ENCODE data around the gene ADAMTSL1. TPM values are rescaled to one million over a fixed set of nuclear protein-coding genes. Genes with fewer than 3 reads are reported as not detected.

Gene ADAMTSL1
- total RNA-seq, 4 donors from 2014 or later, result 2.8 to 26.4 (median 9.4) TPM

DNA sequence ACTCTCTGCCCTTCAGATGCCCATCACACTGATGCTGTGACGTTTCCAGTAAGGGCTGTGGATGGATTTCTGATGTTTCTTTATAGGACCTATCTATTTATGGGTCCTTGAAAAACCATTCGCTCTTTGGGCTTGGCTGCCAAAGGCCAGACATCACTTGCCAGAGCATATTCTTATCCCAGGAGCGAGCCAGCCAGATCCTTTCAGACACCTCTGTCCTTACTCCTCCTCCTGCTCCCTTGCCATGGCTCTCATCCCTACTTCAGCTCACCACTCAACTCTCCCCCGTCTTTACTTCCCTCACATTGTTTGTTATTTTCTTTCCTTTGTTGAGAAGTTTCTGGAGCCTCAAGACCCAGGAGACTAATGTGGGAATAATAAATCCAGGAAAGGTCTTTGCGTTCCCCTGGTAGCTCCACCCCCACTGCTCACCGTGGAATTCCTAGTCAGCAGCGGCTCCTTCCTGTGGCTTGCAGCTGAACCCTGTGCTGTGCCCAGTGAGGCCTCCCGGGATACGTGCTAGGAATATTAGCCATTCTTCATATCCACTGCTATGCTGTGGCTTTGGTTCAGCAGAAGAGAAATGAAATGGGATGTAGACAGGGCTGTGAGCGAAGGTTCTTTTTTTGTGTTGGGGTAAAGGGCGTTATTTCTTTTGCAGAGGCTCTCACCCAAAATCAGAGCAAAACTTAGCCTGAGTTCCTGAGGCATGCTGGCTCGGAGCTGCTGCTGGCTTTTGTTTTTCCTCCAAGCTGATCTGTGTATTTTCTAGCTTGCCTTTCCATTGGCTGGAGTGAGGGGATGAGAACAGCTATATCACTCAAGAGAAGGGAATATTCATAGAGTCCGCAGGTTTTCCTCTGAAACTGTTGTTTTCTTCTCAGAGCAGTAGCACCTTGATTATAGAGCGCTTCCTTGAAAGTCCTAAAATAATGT is 387.9 kb downstream of the ADAMTSL1 start:
- H3K27me3 ChIP-seq, result no peaks in the 10 kb centered on the region
- TF ChIP-seq POLR2A (IDR thresholded peaks at IDR 0.05) (no peak), CTCF (IDR thresholded peaks at IDR 0.05) (no peak)
- H3K36me3 ChIP-seq, result no peaks in the 10 kb centered on the region
- peak overlapping the region in 1 of 4 donors; percentile 35 for H3K27ac ChIP-seq
- no peak for DNase-seq
- H3K9me3 ChIP-seq, result no peaks in the 10 kb centered on the region
- H3K4me1 ChIP-seq, result no peaks in the 10 kb centered on the region
- no peak overlapping the region for H3K4me3 ChIP-seq

DNA sequence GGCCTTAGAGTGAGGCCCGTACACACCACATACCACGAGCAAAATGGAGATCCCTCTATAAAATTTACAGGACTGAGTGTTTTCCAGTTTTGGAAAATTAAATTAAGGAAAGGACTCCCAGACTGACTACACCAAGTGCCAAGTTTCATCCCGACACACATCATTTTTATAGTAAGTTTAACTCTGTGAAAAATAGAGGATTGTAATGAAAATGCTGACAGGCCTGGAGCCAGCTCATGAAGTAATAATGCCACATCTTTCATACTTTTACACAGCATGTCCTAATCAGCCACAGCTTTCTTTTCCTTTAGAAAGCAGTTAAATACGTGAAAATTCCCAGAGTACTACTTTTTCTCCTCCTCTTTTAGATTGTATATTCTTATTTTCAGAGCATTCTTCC is 389.8 kb downstream of the ADAMTSL1 start:
- TF ChIP-seq POLR2A (IDR thresholded peaks at IDR 0.05), result no peak
- no peak for TF ChIP-seq CTCF (IDR thresholded peaks at IDR 0.05)
- Histone ChIP-seq H3K27ac (no peak overlapping the region), H3K4me3 (no peak overlapping the region), H3K9me3 (no peaks in the 10 kb centered on the region), H3K36me3 (no peaks in the 10 kb centered on the region), H3K4me1 (no peaks in the 10 kb centered on the region), H3K27me3 (no peaks in the 10 kb centered on the region)
- DNase-seq, result no peak

- TF ChIP-seq CTCF (IDR thresholded peaks at IDR 0.05) (no peak), POLR2A (IDR thresholded peaks at IDR 0.05) (no peak)
- Histone ChIP-seq H3K4me1 (no peaks in the 10 kb centered on the region), H3K4me3 (no peak overlapping the region), H3K36me3 (no peaks in the 10 kb centered on the region), H3K9me3 (no peaks in the 10 kb centered on the region), H3K27me3 (no peaks in the 10 kb centered on the region), H3K27ac (no peak overlapping the region)
- DNase-seq, result no peak
Measured at GRCh38 chr9:18864516-18864915, 390.6 kb downstream of the ADAMTSL1 start.

GRCh38 chr9:18865542-18865941 is 391.6 kb downstream of the ADAMTSL1 start:
- no peak for TF ChIP-seq POLR2A (IDR thresholded peaks at IDR 0.05)
- TF ChIP-seq CTCF (IDR thresholded peaks at IDR 0.05), result no peak
- Histone ChIP-seq H3K4me1 (no peaks in the 10 kb centered on the region), H3K27me3 (no peaks in the 10 kb centered on the region), H3K36me3 (no peaks in the 10 kb centered on the region), H3K27ac (no peak overlapping the region), H3K4me3 (no peak overlapping the region), H3K9me3 (no peaks in the 10 kb centered on the region)
- no peak for DNase-seq

GRCh38 chr9:18866121-18866831 is 392.3 kb downstream of the ADAMTSL1 start:
- Histone ChIP-seq H3K4me3 (no peak overlapping the region), H3K36me3 (no peaks in the 10 kb centered on the region), H3K27ac (no peak overlapping the region), H3K9me3 (no peaks in the 10 kb centered on the region), H3K27me3 (no peaks in the 10 kb centered on the region), H3K4me1 (no peaks in the 10 kb centered on the region)
- no peak for DNase-seq
- no peak for TF ChIP-seq POLR2A (IDR thresholded peaks at IDR 0.05)
- TF ChIP-seq CTCF (IDR thresholded peaks at IDR 0.05), result no peak
